GM19351 (cell line): ENCODE data around the gene CEP112.

Source experiments
- ATAC-seq: cut with Tn5 transposase; IDR thresholded peaks from one replicate; pipeline ENCODE4 v1.9.1; 2021; ENCODE audit warnings: mild to moderate bottlenecking, moderate library complexity; ENCODE audit not compliant: unreplicated experiment

Gene CEP112

GRCh38 chr17:66191593-66192377 lies at the start of gene CEP112:
CEP112 (minus strand) TSS chr17:66192133.
- ATAC-seq: peak; percentile 45

DNA sequence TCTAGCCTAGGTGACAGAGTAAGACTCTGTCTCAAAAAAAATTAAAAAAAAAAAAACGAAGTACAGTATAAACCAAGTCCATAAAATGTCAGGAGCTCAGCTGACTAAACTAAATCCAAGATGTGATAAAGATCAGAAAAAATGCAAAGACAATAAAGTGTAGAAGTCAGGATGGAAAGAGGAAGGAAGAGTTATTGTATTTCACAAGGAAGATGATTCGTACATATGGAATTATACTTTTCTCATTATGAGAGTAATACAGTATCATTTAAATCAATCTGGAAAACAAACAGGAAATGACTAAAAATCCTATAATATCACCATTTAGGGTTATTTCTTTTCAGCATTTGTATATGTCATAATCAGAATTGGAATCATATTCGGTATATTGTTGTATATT lies 48.7 kb upstream of the CEP112 start:
- no peak for ATAC-seq

DNA sequence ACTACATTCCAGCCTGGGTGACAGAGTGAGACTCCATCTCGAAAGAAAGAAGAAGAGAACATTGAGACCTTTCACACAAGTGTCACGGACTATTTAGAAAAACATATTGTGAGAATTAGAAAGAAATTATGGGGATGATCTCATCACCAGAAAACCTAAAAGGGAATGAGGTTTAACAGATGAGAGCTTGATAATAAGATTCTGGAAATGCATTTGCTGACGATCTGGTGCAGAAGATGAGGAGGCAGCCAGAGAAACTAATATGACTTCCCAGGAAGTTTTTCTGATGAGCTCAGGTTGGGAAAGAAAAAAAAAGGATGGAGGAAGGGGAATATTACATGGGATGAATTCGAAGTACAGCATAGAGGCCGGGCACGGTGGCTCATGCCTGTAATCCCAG lies 48.1 kb upstream of the CEP112 start:
- no peak for ATAC-seq

- no peak for ATAC-seq
Observed at GRCh38 chr17:66235377-66235994, 43.6 kb upstream of the CEP112 start.

DNA sequence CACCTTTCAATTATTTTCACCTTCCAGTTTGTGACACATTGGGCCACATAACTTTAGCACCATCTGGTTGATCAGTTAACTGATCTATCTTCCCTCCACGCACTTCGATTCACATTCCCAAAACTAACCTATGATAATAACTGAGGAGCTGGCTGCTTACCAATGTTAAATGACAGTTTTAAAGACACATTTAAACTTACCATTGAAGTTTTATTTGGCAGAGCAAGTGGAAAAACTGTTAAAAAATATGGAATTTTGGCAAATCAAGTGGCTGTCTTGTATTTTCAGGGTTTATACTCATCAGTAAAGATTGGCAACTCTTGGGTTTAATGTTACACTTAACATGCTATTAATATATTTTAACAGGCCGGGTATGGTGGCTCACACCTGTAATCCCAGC lies 42.7 kb upstream of the CEP112 start:
- ATAC-seq: no peak

- ATAC-seq: no peak
Observed at GRCh38 chr17:66233023-66233753, 41.3 kb upstream of the CEP112 start.

DNA sequence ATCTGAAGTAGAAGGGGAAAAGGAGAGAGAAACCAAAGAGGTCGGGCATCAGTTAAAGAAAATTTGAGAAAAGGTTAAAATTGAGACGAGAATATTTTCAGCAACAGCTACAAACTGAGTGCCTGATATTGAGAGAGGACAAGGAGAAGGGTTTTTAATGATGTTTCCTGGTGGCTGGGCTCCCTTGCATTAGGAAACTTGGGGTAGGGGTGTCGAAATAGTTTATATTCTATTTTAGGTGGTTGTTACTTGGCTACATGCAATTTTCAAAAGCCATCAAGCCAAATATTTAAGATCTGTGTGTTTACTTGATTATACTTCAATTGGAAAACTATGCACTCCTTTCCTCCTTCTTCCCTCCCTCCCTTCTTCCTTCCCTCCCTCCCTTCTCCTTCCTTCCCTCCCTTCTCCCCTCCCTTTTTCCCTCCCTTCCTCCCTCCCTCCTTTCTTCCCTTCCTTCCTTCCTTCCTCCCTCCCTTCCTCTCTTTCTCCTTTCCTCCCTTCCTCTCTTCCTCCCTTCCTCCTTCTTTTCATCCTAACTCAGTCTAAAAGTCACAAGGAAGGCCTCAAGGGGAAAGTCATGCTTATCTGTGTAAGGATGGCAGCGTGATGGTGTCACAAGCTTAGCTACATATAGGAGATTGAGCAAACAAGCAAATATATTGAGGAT lies 39.1 kb upstream of the CEP112 start:
- no peak for ATAC-seq

GRCh38 chr17:66229783-66230538 lies 38.0 kb upstream of the CEP112 start:
- ATAC-seq: no peak

DNA sequence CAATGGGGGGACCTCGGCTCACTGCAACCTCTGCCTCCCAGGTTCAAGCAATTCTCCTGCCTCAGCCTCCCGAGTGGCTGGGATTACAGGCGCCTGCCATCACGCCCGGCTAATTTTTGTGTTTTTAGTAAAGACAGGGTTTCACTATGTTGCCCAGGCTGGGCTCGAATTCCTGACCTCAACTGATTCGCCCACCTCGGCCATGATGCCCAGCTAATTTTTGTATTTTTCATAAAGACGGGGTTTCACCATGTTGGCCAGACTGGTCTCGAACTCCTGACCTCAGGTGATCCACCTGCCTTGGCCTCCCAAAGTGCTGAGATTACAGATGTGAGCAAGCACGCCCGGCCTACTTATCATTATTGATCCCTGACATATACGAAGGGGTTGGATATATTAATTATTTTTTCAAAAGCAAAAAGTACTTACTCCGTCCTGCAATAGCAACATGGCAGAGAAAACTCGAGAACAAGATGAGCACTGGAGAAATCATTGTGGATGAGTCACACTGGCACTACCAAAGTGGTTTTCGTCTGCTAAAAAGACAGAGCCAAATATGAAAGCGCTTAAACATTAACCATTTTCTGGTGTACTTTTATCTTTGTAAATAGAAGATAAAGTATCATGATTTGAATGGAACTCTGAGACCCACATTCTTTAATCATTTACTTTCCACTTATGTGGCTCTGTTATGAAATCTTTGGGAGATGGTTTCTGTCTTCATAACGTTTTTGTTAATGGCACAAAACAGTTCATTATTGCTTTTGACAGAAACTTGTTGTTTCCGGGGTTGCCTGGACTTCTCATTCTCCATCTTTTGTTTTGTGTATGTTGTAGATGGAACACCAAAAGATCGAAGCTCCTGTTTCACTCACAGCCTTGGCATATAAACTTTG lies 37.2 kb upstream of the CEP112 start, which contains the start of gene APOH:
Gene APOH (minus strand): TSS at position 529 of the 896 bp plus-strand sequence. CDS start 36 bp downstream, at position 493.
- no peak for ATAC-seq

- ATAC-seq: no peak
Observed at GRCh38 chr17:66227212-66228045, 35.5 kb upstream of the CEP112 start.

DNA sequence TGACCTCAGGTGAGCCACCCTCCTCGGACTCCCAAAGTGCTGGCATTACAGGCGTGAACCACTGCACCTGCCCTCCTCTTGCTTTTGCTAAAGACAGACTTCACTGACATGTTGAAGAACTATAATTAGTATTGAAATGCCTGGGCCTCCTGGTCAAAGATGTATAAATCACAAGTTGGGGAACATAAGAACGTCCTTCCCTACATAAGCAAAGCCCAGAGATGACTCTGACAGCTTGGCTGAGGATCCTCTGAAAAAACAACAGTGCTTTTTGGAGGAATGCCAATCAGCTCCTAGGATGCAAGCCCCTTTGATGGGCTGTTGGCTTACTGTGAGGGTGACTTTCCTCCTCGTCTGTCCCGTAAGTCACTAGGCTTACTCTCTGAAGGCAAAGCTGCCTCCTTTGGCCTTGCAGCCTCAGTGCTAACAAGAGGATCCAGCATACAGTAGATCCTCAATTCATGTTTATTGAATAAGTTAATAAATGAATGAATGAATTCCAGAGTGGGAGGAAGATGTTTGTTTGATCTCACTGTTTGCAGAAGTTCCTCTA lies 30.9 kb upstream of the CEP112 start:
- no peak for ATAC-seq

DNA sequence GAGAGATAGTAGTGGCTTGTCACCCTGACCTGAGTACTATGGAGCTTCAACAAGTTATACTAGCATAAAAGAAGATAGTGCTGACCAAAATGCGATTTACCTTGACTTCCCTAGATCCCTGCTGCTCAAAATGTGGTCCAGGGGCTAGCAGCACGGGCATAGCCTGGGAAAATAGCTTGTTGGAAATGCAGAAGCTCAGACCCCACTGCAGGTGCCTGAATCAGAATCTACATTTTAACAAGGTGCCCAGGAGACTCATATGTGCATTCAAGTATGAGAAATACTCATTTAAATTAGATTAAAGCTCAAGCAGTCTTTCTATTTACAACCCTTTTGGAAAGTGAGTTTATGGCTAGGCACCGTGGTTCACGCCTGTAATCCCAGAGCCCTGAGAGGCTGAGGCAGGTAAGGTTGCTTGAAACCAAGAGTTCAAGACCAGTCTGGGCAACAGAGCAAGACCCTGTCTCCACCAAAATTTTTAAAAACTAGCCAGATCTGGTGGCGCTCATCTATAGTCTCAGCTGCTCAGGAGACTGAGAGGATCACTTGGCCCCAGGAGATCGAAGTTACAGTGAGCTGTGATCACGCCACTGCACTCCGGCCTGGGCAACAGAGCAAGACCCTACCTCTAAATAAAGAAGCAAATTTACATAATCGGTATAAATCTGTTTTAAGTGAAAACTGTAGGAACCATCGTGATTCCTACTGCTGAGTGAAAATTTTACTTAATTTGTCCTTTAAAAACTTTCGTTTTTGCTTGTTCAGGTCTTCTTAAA lies 30.0 kb upstream of the CEP112 start:
- no peak for ATAC-seq

GRCh38 chr17:66221343-66221742 lies 29.4 kb upstream of the CEP112 start:
- no peak for ATAC-seq

DNA sequence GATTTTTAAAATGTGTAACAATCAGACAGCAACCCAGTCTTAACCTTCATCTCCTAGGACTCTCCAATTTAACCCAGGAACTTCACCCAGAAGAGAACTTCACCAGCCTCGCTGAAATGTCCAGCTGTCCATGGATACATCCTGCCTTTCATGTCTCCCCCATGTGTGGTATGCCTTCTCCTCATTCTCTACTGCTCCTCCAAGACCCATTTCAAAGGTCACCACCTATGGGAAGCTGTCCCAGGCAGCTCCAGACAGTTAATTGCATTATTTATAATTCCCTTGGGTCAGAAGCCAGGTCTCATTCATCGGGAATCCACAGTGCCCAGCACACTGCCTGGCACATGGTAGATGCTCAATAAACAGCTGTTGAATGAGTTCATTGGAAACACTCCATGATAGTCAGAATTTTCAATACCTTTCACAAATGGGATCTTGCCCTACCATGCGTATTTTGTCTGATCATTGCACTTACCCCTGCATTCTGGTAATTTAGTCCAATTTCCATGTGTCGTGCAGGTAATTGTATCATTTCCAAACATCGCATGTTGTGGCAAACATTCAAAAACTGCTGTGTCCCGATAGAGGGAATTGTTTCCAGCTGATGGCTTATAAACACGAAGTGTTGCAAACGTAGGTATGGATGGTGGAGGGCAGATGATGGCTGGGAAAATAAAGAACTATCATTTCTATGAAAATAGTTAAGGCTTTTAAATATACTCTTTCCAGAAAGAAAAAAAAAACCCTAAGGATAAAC lies 28.3 kb upstream of the CEP112 start:
- ATAC-seq: no peak

GRCh38 chr17:66215529-66215911 lies 23.6 kb upstream of the CEP112 start:
- no peak for ATAC-seq

DNA sequence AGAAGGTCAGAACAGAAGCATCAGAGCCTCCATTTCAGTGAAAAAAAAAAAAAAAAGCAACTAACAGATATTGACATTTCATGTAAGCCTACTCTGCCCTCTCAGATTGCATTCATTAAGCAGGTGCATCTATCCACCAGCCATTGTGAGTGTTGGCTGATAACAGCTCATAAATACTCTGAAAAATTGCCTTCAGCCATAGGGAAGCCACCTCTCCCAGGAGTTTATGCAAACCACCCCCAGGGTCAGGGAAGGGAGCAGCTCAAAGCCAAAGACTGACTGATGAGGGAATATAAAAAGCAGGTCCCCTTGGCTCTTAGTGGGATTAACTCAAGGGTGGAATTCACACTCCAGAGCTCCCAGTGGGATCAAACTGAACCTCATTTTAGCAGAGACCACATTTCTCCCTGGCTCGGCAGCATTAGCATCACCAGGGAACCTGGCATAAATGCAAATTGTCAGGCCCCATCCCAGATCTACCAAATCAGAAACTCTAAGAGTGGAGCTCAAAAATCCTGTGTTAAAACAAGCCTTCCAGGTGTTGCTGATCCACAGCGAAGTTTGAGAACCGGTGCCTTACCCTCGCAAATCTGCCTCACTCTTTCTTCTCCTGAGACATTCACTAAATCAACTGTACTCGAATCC lies 23.1 kb upstream of the CEP112 start:
- ATAC-seq: no peak
